ENCODE results near the gene VGLL2.

VGLL2 gene

DNA sequence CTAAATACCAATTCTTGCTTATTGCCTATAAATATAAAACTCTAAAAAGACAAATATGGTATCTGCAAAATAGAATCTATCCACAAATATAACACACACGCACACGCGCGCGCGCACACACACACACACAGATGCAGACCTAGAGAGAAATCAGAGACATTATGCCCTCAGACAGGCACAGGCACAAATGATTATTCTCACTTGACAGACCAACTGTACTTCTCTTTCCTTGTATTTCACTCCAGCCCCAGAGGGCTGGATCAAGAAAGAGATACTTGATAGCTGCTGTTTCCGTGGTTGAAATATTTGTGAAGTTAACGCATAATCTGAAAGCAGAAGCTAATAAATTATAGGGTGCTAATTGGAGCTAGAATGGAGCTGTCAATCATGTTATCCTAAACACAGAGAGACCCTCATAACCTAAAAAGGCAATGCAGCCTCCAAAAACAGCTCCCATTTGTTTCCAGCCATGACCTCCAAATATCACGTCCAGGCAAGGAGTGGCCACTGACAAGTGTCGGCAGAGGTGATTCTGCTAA, 11.5 kb downstream of the VGLL2 start:
- no peak overlapping the region for H3K27ac ChIP-seq
- TF ChIP-seq, protein P1, sequence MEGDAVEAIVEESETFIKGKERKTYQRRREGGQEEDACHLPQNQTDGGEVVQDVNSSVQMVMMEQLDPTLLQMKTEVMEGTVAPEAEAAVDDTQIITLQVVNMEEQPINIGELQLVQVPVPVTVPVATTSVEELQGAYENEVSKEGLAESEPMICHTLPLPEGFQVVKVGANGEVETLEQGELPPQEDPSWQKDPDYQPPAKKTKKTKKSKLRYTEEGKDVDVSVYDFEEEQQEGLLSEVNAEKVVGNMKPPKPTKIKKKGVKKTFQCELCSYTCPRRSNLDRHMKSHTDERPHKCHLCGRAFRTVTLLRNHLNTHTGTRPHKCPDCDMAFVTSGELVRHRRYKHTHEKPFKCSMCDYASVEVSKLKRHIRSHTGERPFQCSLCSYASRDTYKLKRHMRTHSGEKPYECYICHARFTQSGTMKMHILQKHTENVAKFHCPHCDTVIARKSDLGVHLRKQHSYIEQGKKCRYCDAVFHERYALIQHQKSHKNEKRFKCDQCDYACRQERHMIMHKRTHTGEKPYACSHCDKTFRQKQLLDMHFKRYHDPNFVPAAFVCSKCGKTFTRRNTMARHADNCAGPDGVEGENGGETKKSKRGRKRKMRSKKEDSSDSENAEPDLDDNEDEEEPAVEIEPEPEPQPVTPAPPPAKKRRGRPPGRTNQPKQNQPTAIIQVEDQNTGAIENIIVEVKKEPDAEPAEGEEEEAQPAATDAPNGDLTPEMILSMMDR (conservative IDR thresholded peaks at IDR 0.05) = no peak
- TF ChIP-seq ZFX (IDR thresholded peaks at IDR 0.05) = no peak

DNA sequence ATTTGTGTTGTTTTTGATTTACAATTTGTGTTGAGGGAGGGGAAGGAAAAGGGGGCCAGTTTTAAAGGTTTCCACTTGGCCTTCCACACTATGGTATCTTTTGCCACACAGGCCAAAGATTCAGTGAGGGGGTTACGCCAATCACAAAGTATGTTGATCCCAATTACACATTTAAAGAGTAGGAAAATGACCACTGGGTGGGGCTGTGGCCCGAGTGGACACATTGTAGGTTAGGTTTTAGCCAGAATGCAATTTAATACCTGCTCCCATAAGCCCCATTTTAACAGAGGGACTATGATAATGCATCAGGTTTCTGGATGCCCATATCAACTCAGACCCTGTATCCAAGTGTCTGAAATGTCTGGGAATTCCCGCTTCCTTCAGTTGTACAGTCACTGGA, 15.6 kb downstream of the VGLL2 start:
- TF ChIP-seq ZFX (IDR thresholded peaks at IDR 0.05) = no peak
- TF ChIP-seq, protein P1 (conservative IDR thresholded peaks at IDR 0.05) = peak; percentile 60
- no peak overlapping the region for H3K27ac ChIP-seq

- TF ChIP-seq, protein P1 (conservative IDR thresholded peaks at IDR 0.05) = no peak
- no peak for TF ChIP-seq ZFX (IDR thresholded peaks at IDR 0.05)
- no peak overlapping the region for H3K27ac ChIP-seq
Measured at GRCh38 chr6:117288083-117288715, 22.8 kb downstream of the VGLL2 start.

DNA sequence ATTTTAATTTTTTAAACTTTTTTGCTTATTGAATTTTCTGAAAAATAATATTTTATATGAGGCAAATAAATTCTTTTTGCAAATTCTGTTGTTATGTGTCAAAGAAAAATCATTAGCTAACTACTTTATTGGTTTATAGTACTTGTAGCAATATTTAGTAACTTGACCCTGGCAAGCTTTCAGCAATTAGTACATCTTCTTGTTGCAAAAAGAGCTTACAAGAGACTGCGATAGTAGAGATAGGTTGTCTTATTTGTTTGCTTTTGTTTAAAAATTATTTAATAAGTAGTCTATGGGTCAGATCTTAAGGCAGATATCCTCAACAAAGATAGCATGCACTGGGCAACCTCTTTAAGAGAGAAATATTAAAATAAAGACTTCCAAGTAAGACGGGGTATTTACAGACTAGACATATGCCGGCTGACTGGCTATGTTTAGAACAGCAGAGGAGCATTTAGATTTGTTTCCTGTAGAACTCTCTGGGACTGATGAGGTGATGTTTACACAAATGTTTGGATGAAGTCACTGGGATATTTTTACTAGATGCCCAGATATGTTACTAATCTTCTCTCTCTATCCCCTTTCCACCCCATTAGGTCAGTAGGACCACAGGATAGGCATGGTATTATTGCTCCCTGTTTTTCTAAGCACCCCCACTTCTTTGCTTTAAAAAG, 25.0 kb downstream of the VGLL2 start:
- TF ChIP-seq, protein P1 (conservative IDR thresholded peaks at IDR 0.05) = no peak
- no peak for TF ChIP-seq ZFX (IDR thresholded peaks at IDR 0.05)
- H3K27ac ChIP-seq = no peak overlapping the region

DNA sequence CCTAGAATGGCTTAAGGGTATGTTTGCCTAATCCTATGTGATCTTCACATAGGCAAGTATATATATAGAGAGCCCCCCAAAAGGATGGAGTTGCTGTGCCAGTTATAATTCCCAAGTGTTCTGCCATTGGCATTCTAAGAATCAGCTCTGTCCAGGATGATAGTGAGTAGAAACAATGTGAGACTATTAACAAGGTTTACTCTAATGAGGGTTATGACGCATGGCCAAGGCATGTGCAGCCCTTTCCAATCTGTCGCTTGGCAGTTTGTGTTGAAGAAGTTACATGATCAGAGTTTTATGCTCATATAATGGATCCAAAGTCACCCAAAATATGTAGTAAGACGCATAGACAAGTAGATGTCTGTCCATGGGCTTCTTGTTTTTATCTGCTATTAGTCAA, 33.6 kb downstream of the VGLL2 start:
- TF ChIP-seq, protein P1 (conservative IDR thresholded peaks at IDR 0.05) = no peak
- TF ChIP-seq ZFX (IDR thresholded peaks at IDR 0.05) = no peak

DNA sequence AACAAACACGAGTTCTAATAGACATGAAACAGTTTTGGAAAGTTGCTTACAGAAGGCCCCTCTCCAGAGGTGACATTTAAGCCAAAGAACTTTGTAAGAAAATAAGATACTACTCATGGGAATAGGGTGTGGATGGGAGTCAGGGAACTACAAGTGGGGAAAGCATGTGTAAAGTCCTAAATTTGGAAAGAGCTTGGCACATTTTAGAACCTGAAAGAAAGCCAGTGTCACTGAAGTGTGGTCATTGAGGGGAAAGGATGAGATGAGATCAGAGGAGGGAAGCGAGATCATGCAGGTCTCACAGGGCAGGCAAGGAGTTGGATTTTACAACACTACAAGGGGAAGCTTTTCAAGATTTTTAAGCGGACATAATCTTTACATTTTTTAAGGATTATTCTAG, 38.0 kb downstream of the VGLL2 start:
- TF ChIP-seq, protein P1 (conservative IDR thresholded peaks at IDR 0.05) = no peak
- TF ChIP-seq ZFX (IDR thresholded peaks at IDR 0.05) = no peak
- no peak overlapping the region for H3K27ac ChIP-seq

More for the DNA sequence above, 33.6 kb downstream of the VGLL2 start:
- no peak overlapping the region for H3K27ac ChIP-seq

GRCh38 chr6:117304446-117304845, 39.1 kb downstream of the VGLL2 start:
- TF ChIP-seq ZFX (IDR thresholded peaks at IDR 0.05) = no peak
- H3K27ac ChIP-seq = no peak overlapping the region
